HG03139 (cell line): ENCODE results near the gene ZNF774.
"Not testable (repeated sequence)": the region's sequence is repeated elsewhere in the genome, so short reads cannot be mapped to it uniquely, and the experiment has no call there.

Experiments used
- ATAC-seq: cut with Tn5 transposase; IDR thresholded peaks from one replicate; pipeline ENCODE4 v1.9.1; 2021; ENCODE audit not compliant: unreplicated experiment

Gene ZNF774

GRCh38 chr15:90352107-90352893 lies at the start of gene ZNF774:
ZNF774 (plus strand) TSS chr15:90352284; CDS start chr15:90354661, 2,377 bp downstream.
- peak; percentile 99 for ATAC-seq

GRCh38 chr15:90305355-90305754 lies 46.7 kb upstream of the ZNF774 start:
- ATAC-seq: not testable (repeated sequence)

- no peak for ATAC-seq
Measured at GRCh38 chr15:90305932-90306331, 46.2 kb upstream of the ZNF774 start.

- no peak for ATAC-seq
Measured at GRCh38 chr15:90306560-90306959, 45.5 kb upstream of the ZNF774 start.

- ATAC-seq: no peak
Measured at GRCh38 chr15:90307661-90308060, 44.4 kb upstream of the ZNF774 start.

GRCh38 chr15:90309020-90309419 lies 43.1 kb upstream of the ZNF774 start:
- no peak for ATAC-seq

GRCh38 chr15:90315278-90315982 lies 36.7 kb upstream of the ZNF774 start:
- no peak for ATAC-seq

GRCh38 chr15:90316139-90316538 lies 35.9 kb upstream of the ZNF774 start:
- no peak for ATAC-seq

GRCh38 chr15:90318591-90318990 lies 33.5 kb upstream of the ZNF774 start:
- no peak for ATAC-seq

GRCh38 chr15:90320062-90320884 lies 31.8 kb upstream of the ZNF774 start:
- ATAC-seq: no peak

GRCh38 chr15:90320885-90321278 lies 31.2 kb upstream of the ZNF774 start:
- ATAC-seq: no peak

GRCh38 chr15:90322538-90322937 lies 29.5 kb upstream of the ZNF774 start:
- ATAC-seq: no peak

GRCh38 chr15:90325726-90326125 lies 26.4 kb upstream of the ZNF774 start:
- no peak for ATAC-seq

- ATAC-seq: no peak
Measured at GRCh38 chr15:90326441-90326840, 25.6 kb upstream of the ZNF774 start.

GRCh38 chr15:90327311-90327710 lies 24.8 kb upstream of the ZNF774 start:
- ATAC-seq: no peak

GRCh38 chr15:90334304-90334731 lies 17.8 kb upstream of the ZNF774 start:
- no peak for ATAC-seq

- no peak for ATAC-seq
Measured at GRCh38 chr15:90336705-90337141, 15.4 kb upstream of the ZNF774 start.

- ATAC-seq: no peak
Measured at GRCh38 chr15:90337256-90337655, 14.8 kb upstream of the ZNF774 start.

GRCh38 chr15:90338532-90338931 lies 13.6 kb upstream of the ZNF774 start:
- no peak for ATAC-seq

GRCh38 chr15:90340345-90340744 lies 11.7 kb upstream of the ZNF774 start:
- no peak for ATAC-seq

GRCh38 chr15:90343302-90343790 lies 8.7 kb upstream of the ZNF774 start:
- ATAC-seq: no peak
